ENCODE data around the gene OR52R1.
A peak's percentile ranks its signal among the peaks of the same experiment; 100 is the strongest.
"Not testable (repeated sequence)": the region's sequence is repeated elsewhere in the genome, so short reads cannot be mapped to it uniquely, and the experiment has no call there.

Gene OR52R1

DNA sequence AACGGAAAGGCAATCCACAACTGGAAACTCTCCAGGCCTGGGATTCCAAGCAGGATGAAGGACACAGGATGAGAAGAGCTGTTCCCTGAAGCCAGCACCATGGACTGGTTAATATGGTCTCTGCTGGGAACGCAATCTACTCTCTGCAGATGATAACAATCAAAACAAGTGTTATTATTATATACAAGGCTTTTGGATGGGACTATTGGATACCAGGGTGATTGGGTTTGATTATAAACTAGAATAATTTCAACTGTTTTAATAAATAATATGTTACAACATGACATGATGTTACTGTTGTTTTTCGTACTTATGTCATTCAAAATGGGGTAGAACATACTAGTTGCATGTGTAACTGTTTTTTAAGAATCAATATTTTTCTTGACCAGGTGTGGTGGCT, at the start of gene OR52R1:
Gene OR52R1 (minus strand): TSS at position 101 of the 400 bp plus-strand sequence. CDS start 0 bp downstream, at position 101.
- no peak for DNase-seq

DNA sequence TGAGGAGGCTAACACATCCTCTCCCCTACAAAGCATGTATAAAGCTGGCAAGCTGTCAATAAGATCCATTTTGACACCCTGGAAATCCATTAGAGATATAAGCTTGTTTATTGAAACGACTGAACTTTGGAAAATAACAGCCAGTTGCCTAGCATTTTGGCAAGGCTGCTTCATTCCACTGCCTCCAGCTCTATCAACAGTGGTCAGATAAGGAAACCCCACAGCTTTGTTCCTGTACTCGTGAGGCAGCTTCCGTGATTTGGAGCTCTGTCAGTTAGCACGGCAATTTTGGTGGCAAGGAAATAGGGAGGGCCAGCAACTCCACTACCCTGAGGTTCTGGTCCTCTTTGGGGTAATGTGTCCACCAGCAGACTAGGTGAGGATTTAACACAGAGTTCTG, 46.9 kb upstream of the OR52R1 start:
- DNase-seq, result no peak

DNA sequence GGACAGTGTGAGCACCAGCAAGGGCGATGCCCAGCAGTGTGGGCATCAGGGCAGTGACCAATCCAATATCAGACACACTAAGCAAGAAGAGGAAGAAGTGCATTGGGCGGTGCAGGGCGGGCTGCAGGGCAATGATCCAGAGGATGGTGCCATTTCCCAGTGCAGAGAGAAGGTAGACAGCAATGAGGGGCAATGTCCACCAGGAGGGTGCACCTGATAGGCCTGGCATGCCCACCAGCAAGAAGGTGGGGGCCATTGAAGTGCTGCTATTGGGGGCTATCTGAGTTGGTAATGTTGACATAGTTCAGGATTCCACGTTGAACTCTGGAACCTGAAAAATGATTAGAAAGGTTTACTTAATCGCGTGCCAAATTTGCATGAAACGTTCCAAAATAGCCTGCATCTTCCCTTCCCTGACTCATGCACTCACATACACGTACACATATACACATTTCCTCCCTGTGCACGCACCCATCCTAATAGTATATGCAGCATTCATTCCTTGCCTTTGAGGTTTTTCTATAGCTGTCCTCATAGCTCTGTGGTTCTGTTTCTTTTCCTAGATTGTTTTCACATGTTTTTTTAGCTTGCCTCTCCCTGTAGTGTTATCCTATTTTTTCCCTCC, 44.8 kb upstream of the OR52R1 start, which contains the start of gene OR51S1:
Gene OR51S1 (minus strand): TSS at position 301 of the 625 bp plus-strand sequence. CDS start 0 bp downstream, at position 301.
- no peak for DNase-seq

DNA sequence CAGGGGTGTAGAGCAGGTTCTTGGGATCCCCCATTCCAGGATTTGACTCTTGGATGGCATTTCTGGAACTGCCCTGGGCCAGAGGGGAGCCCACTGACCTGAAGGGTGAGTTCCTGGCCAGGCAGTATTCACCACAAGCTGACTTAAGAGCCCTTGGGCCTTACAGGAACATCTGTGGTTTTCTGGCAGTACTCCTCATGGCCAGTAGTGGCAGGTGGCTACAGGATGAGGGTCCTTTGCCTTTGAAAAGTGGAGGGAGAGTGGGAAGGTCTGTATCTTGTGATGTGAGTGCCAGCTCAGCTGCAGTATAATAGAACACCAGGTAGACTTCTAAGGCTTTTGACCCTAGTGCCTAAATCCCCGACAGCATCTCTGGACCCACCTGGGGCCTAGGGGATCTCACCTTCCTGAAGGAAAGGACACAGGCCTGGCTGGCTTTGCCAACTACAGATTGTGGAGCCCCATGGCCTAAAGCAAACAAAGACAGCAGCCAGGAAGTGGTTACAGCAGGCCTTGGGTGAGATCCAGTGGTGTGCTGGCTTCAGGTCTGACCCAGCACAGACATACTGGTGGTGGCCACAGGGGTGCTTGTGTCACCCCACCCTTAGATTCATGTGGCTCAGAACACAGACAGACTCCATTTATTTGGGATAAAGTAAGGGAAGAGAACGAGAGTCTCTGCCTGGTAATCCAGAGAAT, 35.8 kb upstream of the OR52R1 start:
- DNase-seq, result peak; percentile 94

DNA sequence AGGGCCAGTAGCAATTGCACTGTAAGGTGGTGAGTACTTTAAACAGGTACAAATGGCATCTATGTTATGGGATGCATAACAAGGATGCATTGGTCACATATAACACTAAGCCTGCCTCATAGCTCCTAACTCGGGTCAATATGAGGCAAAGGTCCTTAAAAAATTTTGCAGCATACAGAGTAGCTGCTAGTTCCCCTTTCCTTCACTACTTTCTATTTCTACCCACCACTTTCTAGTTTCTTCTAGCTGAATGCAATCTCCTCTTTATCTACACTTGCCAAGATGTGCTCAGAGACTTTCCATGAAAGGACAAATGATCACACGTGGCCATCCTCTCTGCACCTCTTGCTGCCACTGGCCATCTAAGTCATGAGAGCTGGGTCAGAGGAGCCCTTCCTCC, 26.7 kb upstream of the OR52R1 start:
- no peak for DNase-seq

DNA sequence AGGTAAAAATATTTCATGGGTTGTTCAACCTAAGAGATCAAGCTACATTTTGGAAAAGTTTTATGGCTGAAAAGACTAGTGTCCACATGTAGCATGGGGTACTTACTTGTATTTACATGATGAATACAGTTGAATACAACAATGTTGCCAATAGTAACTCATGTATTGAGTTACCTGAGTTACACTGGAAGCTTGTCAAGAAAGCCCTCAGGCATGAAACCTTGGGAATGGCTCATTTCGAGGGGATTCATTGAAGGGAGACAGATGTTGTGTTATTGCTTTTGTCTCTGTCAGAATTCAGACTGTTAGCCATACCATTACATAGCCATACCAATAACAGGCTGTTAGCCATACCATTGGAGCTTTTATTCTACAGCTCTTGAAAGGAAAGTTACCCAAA, 26.2 kb upstream of the OR52R1 start:
- DNase-seq, result no peak

DNA sequence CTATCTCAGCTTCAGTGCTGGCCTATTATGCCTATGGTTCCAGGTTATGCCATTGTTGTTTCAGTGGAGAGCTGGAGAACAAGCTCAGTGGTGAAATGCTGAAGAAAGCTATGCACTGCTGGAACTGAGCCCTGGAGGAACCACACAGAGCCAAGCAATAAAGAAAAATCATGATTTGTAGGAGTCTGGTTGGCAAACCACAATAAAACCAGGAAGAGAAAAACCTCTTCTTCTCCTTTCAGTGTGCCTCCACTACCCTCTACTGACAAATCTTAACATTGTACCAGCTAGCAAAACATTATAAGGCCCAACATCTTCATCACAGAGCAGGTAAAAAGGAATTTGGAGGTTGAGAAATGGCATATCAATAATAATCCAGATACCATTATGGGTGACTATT, 22.2 kb upstream of the OR52R1 start:
- DNase-seq, result peak; percentile 47

DNA sequence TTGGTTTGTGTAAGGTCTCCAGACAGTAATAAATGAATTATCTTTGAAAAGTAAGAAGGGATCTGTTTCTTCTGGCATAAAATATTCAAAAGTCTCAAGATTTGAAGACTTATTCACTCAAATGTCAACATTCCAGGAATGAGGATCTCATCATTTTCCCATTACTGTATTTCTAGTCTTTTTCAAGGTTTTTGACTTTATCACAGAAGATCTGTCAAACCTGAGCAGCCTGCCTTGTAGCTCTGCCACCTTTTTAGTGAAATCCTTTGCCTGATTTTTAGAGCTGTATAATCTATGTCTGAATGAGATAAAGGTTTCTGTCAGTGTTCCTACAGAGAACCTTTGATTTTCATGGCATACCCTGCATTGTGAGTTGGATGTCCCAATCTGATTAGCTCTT, 21.0 kb upstream of the OR52R1 start:
- DNase-seq, result no peak

DNA sequence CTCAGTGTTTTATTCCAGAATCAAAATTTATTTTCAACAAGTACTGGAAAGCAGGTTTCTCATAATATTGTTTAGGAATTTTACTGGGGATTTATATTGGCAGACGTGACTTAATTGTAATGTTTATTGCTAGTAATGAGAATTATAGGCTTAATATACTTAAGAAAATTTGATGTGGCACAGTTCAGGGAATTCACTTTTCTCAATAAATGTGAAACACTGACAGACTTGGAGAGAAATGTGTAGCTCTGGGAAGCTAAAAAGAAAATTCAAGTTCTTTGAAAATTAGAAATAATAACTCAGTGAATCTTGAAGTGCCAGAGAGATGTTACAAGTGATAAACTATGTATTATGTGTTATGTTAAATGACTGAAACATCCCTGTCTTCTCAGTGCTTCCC, 16.8 kb upstream of the OR52R1 start, which contains the start of gene OR51F2:
Gene OR51F2 (plus strand): TSS at position 301 of the 400 bp plus-strand sequence. CDS start 101 bp downstream, outside the sequence.
- DNase-seq, result no peak

DNA sequence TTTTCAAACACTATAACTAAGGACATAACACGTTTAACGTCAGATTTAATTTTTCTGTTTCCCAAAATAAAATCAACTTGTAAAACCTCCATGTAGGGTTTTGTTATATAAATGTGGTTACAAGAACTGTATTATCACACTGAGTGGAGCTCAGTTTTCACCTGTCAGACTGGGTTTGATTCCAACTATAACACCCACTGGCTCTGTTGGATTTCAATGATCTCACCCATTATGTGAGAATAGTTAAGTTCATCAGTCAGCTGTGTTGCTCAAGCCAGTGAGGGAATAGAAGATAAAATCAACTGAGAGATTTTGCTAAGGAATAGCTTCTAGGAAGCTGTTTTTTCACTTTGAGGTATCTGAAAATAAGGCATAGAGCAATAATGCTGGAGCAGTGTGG, 5.1 kb upstream of the OR52R1 start:
- no peak for DNase-seq

DNA sequence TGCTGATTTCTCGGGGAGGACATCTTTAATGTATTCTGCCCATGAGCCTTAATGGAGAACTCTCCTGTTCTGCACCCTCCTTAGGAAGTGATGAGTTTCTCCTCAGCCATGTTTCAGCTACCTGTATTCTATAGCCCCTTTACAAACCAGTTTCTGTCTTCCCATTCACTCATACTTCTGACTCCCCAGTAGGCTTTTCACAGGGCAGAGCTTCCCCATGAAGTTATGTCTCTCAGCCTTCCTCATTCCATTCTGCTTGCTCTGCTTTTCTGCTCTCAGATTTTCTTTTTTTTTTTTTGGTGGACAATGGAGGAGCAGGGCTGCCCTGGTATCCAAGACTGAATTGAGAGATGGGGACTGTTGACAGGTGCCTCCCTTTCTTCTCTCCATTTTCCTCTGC, 4.3 kb upstream of the OR52R1 start:
- no peak for DNase-seq

DNA sequence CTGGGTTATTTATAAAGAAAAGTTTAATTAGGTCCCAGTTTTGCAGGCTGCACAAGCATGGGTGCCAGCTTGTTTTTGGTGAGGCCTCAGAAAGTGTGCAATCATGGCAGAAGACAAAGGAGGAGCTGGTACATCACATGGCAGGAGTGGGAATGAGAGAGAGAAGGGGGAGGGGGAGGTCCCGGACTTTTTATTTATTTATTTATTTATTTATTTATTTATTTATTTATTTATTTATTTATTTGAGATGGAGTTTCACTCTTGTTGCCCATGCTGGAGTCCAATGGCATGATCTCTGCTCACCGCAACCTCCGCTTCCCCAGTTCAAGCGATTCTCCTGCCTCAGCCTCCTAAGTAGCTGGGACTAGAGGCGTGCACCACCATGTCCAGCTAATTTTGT, 2.9 kb downstream of the OR52R1 start:
- not testable (repeated sequence) for DNase-seq

DNA sequence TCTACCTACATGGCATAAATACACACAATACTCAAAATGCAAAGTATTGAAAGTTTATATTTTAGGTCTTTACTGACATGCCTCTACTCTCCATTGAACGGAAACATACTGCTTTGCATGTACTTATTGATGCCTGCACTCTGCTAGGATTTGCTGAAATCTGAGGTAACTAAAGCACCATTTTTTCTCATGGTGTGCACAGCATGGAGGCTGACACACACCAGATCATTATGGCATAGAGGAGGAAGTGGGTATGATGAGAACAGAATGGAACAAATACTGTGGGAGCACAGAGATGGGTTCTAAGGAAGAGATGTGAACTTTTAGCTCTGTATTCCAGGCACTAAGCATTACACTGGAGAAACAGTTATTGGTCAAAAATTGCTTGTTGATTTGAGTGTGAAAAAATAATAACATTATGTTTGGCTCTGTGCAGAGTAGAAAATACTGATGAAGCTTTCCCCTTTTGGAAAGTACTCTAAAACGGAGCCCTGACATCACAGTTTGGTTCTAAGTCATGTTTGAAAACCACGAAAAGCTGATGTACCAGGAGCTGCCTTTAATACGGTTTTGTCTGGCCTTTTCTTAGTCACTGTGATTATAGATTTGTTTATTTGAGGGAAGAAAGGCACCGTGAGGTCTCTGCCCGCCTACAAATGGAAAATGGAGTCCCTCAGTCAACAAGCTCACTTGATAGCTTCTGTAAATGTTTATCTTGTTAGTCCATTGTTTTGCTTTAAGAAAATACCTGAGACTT, 5.6 kb downstream of the OR52R1 start:
- DNase-seq, result no peak

DNA sequence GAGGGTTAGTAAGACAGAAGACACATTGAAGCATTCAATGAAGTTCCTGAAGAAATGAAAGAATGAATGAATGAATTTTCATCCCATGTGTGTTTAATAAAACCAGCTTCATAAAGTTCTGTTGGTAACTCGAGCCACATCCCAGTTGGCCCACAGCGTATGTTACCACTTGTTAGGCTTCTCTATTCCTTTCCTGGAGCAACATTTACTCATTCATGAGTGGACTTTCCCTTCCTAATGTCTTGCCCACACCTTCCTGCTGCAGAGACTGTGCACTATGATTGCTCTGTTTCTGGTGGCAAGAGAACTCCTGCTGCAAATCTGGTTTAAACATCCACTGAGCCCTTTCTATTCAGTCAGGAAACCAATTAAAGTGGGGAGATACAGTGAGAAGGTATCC, 7.0 kb downstream of the OR52R1 start:
- no peak for DNase-seq

DNA sequence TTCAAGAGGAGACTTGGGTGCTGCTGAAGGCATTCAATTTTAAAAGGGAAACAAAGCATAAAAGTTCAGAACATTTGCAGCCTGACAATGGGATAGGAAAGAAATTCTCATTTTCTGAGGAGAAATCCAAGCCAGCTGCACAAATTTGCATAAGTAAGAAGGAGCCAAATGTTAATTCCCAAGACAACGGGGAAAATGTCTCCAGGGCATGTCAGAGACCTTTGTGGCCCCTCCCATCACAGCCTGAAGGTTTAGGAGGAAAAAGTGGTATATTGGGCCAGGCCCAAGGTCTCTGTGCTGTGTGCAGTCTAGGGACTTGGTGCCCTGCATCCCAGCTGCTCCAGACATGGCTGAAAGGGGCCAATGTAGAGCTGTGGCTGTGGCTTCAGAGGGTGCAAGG, 21.7 kb downstream of the OR52R1 start:
- DNase-seq, result no peak

DNA sequence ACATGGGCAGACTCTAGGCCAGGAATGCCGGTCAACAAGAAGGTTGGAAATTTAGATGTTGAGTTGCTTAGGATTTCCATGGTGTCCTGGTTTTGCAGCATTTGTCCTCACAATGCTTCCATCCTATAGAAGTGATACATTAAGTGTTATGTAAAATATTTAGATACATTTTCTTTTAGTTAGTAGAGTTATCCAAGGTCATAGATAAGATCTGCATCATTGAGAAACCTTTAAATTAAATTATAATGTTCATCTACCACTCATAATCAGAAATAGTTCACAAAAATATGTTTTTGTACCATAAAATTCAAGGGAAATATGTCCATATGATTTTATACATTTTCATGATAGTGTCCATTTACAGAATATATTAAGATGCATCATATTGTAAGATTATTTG, 34.3 kb downstream of the OR52R1 start, which contains the start of gene OR51F1:
Gene OR51F1 (minus strand): TSS at position 101 of the 400 bp plus-strand sequence. CDS start 0 bp downstream, at position 101.
- DNase-seq, result no peak

DNA sequence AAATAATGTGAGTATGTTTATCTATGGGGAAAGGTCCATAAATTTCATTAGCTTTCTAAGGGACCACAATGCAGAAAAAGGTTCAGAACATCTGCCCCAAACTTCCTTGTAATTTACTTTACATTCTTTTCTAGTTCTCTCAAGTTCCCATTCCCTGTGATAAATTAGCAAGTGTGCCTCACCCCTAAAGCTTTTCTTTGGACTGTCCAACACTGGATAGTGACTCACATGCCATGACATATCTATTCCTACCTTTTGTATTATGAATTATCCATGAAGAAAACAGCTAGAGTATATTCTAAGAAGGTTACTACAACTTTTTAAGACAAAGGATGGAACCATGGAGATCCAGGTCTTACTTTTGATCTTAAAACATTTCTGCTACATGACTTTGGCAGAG, 36.1 kb downstream of the OR52R1 start:
- no peak for DNase-seq

DNA sequence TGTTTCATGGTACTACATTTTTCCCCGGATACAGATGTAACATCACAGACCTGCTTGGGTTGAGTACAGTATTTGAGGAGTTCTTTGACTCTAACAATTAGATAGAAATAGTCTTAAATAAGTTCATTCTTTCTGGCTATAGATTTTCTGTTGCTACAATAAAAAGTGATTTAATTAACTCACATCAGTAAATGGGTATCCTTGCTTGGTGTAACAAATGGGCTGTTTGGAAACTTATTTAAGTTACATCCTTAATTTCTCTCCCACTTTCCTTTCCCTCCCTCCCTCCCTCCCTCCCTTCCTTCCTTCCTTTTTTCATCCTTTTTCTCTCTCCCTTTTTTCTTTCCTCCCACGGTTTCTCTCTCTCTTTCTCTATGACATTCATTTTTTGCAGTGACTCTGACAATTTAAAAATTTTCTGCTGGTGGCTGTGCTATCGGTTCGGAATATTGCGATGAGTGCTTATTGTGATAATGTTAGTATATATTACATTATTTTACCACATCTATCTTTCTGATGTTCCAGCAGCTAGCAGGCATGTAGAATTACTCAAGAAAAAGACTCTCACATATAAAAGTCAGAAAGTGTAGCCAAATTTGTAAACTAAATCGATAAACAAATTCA, 37.6 kb downstream of the OR52R1 start:
- no peak for DNase-seq

DNA sequence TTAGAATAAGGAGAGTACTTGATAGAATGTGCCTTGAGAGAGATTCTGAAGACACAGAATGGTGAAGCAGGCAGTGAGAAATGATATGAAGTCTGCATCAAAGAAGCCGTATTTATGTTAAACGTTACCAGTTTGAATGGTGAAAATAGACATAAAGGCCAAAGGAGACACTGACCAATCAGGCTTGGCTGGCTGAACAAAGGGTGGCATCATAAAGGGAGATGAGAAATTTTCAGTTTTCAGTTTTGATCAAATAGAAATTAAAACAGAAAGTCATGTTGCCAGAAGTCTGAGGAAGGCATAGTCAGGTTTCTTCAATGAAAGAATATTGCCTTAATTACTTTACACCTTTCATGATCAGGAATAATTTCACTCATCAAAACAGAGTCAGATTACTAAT, 41.1 kb downstream of the OR52R1 start:
- DNase-seq, result no peak

Measured in NCI-H2029 treated with DMSO at 0.1 percent for 48 hours (cell line).